SU-DHL-6 (cell line): Measurements from ENCODE around the gene MIS18BP1.

Source experiments
- EZH2phosphoT487 ChIP-seq: fragments of 200-600 bp; sonication (generic), shearing (Covaris generic); conservative IDR thresholded peaks from 2 replicates; pipeline ENCODE4 v1.6.1; 2018; ENCODE audit warnings: mild to moderate bottlenecking, antibody characterized with exemption, low read length, moderate library complexity, mixed read lengths
- TF ChIP-seq, protein P1 (sequence below): fragments of 200-600 bp; sonication (generic); IDR thresholded peaks from one replicate; pipeline ENCODE4 v1.5.1; 2017; ENCODE audit warnings: antibody characterized with exemption, mild to moderate bottlenecking, low read length, moderate library complexity; ENCODE audit not compliant: insufficient read depth, poor library complexity, severe bottlenecking

- TF ChIP-seq, protein P1, sequence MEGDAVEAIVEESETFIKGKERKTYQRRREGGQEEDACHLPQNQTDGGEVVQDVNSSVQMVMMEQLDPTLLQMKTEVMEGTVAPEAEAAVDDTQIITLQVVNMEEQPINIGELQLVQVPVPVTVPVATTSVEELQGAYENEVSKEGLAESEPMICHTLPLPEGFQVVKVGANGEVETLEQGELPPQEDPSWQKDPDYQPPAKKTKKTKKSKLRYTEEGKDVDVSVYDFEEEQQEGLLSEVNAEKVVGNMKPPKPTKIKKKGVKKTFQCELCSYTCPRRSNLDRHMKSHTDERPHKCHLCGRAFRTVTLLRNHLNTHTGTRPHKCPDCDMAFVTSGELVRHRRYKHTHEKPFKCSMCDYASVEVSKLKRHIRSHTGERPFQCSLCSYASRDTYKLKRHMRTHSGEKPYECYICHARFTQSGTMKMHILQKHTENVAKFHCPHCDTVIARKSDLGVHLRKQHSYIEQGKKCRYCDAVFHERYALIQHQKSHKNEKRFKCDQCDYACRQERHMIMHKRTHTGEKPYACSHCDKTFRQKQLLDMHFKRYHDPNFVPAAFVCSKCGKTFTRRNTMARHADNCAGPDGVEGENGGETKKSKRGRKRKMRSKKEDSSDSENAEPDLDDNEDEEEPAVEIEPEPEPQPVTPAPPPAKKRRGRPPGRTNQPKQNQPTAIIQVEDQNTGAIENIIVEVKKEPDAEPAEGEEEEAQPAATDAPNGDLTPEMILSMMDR: no peak
- TF ChIP-seq EZH2phosphoT487: no peak
Observed at GRCh38 chr14:45298423-45299117, 45.6 kb upstream of the MIS18BP1 start.
